Nephron progenitor cell (in vitro differentiated cells): ENCODE data around the gene GCNA.
"Not testable (repeated sequence)": the region's sequence is repeated elsewhere in the genome, so short reads cannot be mapped to it uniquely, and the experiment has no call there.

Experiments
- DNase-seq: peaks from one replicate; pipeline ENCODE4 v3.0.0; 2021
- H3K27ac Mint-ChIP-seq: 2 replicates; pipeline ENCODE4 v1.8.0; 2021; ENCODE audit warnings: mild to moderate bottlenecking, moderate library complexity, mixed read lengths
- H3K27me3 Mint-ChIP-seq: 2 replicates; pipeline ENCODE4 v1.8.0; 2021; ENCODE audit warnings: mild to moderate bottlenecking, low read depth, mixed read lengths; ENCODE audit not compliant: poor library complexity
- H3K36me3 Mint-ChIP-seq: 2 replicates; pipeline ENCODE4 v1.8.0; 2021; ENCODE audit warnings: low read depth, mixed read lengths
- H3K4me1 Mint-ChIP-seq: 2 replicates; pipeline ENCODE4 v1.8.0; 2021; ENCODE audit warnings: mixed read lengths
- H3K4me3 Mint-ChIP-seq: 2 replicates; pipeline ENCODE4 v1.8.0; 2021; ENCODE audit warnings: mild to moderate bottlenecking, moderate library complexity, mixed read lengths
- H3K9me3 Mint-ChIP-seq: 2 replicates; pipeline ENCODE4 v1.8.0; 2021; ENCODE audit warnings: mild to moderate bottlenecking, moderate library complexity, mixed read lengths
- CTCF ChIP-seq: fragments of 200-600 bp; sonication (generic); IDR thresholded peaks from 2 replicates; pipeline ENCODE4 v1.5.0; 2021; ENCODE audit warnings: antibody characterized with exemption

GCNA gene

GRCh38 chrX:71547339-71547738 is 30.9 kb upstream of the GCNA start:
- DNase-seq: no peak
- H3K4me1 Mint-ChIP-seq: no peaks in the 10 kb centered on the region
- H3K9me3 Mint-ChIP-seq: peaks cover 30% of the 10 kb centered on the region
- H3K4me3 Mint-ChIP-seq: no peak overlapping the region
- H3K36me3 Mint-ChIP-seq: peaks cover 40% of the 10 kb centered on the region
- H3K27me3 Mint-ChIP-seq: no peaks in the 10 kb centered on the region
- no peak for TF ChIP-seq CTCF
- H3K27ac Mint-ChIP-seq: no peak overlapping the region

GRCh38 chrX:71549986-71550385 is 28.3 kb upstream of the GCNA start:
- Mint-ChIP-seq H3K36me3 (peaks cover 47% of the 10 kb centered on the region), H3K27ac (no peak overlapping the region), H3K4me3 (no peak overlapping the region), H3K4me1 (no peaks in the 10 kb centered on the region), H3K27me3 (no peaks in the 10 kb centered on the region), H3K9me3 (peaks cover 25% of the 10 kb centered on the region)
- no peak for TF ChIP-seq CTCF
- no peak for DNase-seq

GRCh38 chrX:71550578-71550977 is 27.7 kb upstream of the GCNA start:
- peaks cover 53% of the 10 kb centered on the region for H3K36me3 Mint-ChIP-seq
- H3K4me1 Mint-ChIP-seq: no peaks in the 10 kb centered on the region
- no peaks in the 10 kb centered on the region for H3K27me3 Mint-ChIP-seq
- H3K9me3 Mint-ChIP-seq: peaks cover 25% of the 10 kb centered on the region
- no peak for TF ChIP-seq CTCF
- no peak for DNase-seq
- no peak overlapping the region for H3K4me3 Mint-ChIP-seq
- no peak overlapping the region for H3K27ac Mint-ChIP-seq

GRCh38 chrX:71556036-71556435 is 22.2 kb upstream of the GCNA start:
- Mint-ChIP-seq H3K27ac (no peak overlapping the region), H3K36me3 (peaks cover 56% of the 10 kb centered on the region), H3K4me3 (no peak overlapping the region), H3K9me3 (peaks cover 29% of the 10 kb centered on the region), H3K27me3 (no peaks in the 10 kb centered on the region), H3K4me1 (no peaks in the 10 kb centered on the region)
- TF ChIP-seq CTCF: no peak
- DNase-seq: no peak

- Mint-ChIP-seq H3K4me1 (no peaks in the 10 kb centered on the region), H3K27ac (no peak overlapping the region), H3K9me3 (peaks cover 34% of the 10 kb centered on the region), H3K4me3 (no peak overlapping the region), H3K36me3 (peaks cover 67% of the 10 kb centered on the region), H3K27me3 (no peaks in the 10 kb centered on the region)
- no peak for TF ChIP-seq CTCF
- DNase-seq: no peak
Measured at GRCh38 chrX:71558920-71559319, 19.3 kb upstream of the GCNA start.

- not testable (repeated sequence) for H3K27me3 Mint-ChIP-seq, H3K4me1 Mint-ChIP-seq, H3K27ac Mint-ChIP-seq, H3K4me3 Mint-ChIP-seq, DNase-seq
- Mint-ChIP-seq H3K36me3 (peaks cover 68% of the 10 kb centered on the region), H3K9me3 (peaks cover 40% of the 10 kb centered on the region)
Measured at GRCh38 chrX:71559773-71560172, 18.5 kb upstream of the GCNA start.

GRCh38 chrX:71563921-71564320 is 14.3 kb upstream of the GCNA start:
- Mint-ChIP-seq H3K36me3 (peaks cover 67% of the 10 kb centered on the region), H3K27me3 (no peaks in the 10 kb centered on the region), H3K27ac (no peak overlapping the region), H3K4me3 (no peak overlapping the region), H3K9me3 (peaks cover 46% of the 10 kb centered on the region), H3K4me1 (no peaks in the 10 kb centered on the region)
- no peak for DNase-seq
- no peak for TF ChIP-seq CTCF
